ENCODE data around the gene LRRC36.

- TF ChIP-seq CTCF (IDR thresholded peaks at IDR 0.05) (peak; percentile 48 to 65), POLR2A (IDR thresholded peaks at IDR 0.05) (no peak)
These were observed 72.7 kb downstream of the LRRC36 start for GRCh38 chr16:67399218-67399733.
